Calu3 (cell line): ENCODE data around the gene CNTN3. TPM values are rescaled to one million over a fixed set of nuclear protein-coding genes. Genes with fewer than 3 reads are reported as not detected.

Experiments
- BruUV-seq: library from RNA; stranded (reverse); fragments of 400-500 nt; replicated peaks from 2 replicates; lab custom pipeline; 2021; lab: Mats Ljungman, UMichigan
- CTCF ChIA-PET: fragments of 300-600 bp; sonication (Branson Sonifier 250); formaldehyde crosslinking; loops from one replicate; lab custom pipeline; 2022; ENCODE audit warnings: antibody characterized with exemption; lab: Charles Lee
- DNase-seq: peaks from one replicate; pipeline ENCODE4 v3.0.0; 2022
- H3K27ac Mint-ChIP-seq: one replicate; pipeline ENCODE4 v1.8.0; 2022; ENCODE audit warnings: mixed read lengths; ENCODE audit not compliant: unreplicated experiment
- H3K27me3 Mint-ChIP-seq: one replicate; pipeline ENCODE4 v1.8.0; 2022; ENCODE audit warnings: mixed read lengths; ENCODE audit not compliant: unreplicated experiment
- H3K36me3 Mint-ChIP-seq: one replicate; pipeline ENCODE4 v1.8.0; 2022; ENCODE audit warnings: mild to moderate bottlenecking, moderate library complexity, mixed read lengths; ENCODE audit not compliant: insufficient read depth, unreplicated experiment
- H3K4me1 Mint-ChIP-seq: one replicate; pipeline ENCODE4 v1.8.0; 2022; ENCODE audit warnings: mild to moderate bottlenecking, low read depth, mixed read lengths; ENCODE audit not compliant: unreplicated experiment
- H3K4me3 Mint-ChIP-seq: one replicate; pipeline ENCODE4 v1.8.0; 2022; ENCODE audit warnings: mild to moderate bottlenecking, low read depth, moderate library complexity, mixed read lengths; ENCODE audit not compliant: unreplicated experiment
- H3K9me3 Mint-ChIP-seq: one replicate; pipeline ENCODE4 v1.8.0; 2022; ENCODE audit warnings: low read depth, mixed read lengths; ENCODE audit not compliant: unreplicated experiment
- intact Hi-C: fragments of 100-400 bp; cut with micrococcal nuclease; formaldehyde crosslinking; loops from one replicate; pipeline ENCODE4 v1.10.0; 2022; ENCODE audit not compliant: unreplicated experiment
- total RNA-seq: library from RNA; stranded (reverse); gene quantifications from 2 replicates; pipeline ENCODE4 v1.2.3, GENCODE V29; 2022
- TF ChIP-seq, protein P1 (sequence below): fragments of 200-600 bp; IDR thresholded peaks from one replicate; pipeline ENCODE4 v1.8.0; 2022; ENCODE audit warnings: antibody characterized with exemption; ENCODE audit not compliant: unreplicated experiment

The CNTN3 gene
- total RNA-seq, 1 experiment from 2014 or later, result not detected

DNA sequence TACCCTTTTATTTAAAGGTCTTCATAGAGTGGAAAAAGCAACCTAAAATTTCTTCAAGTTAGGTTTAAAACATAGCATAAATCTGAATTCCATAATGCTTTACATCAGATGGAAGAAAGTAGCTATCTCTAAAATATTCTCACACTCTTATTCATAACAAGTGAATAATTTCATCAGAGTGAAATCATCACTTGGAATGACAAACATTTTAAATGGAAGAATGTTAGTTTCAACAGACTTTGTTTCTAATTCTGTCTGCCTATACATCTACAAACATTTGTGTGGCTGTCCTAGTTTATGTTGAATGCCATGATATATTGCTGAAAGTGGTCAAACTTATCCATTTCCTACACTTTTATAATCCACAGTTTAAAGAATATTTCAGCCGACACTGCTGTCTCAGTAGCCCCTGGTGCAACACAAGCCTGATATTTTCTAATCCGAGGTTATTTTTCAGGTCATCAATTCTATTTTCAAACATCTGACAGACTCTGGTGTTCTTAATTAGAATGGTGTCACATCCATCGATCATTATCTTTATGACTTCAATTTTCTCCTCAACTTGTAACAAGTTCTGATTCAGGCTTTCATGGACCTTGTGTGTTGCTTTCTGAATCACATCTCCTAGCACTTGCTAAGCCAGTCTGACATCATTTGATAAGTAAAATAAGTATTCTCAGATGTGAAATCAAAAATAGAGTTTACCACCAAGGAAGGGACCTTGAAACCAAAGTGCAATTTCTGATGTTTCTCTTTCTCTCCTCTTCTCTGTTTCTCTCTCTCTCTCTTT, 17.1 kb upstream of the CNTN3 start:
- no peaks in the 10 kb centered on the region for H3K27me3 Mint-ChIP-seq
- no peak overlapping the region for H3K4me3 Mint-ChIP-seq
- CTCF ChIA-PET, result no interaction called here
- peaks cover 5% of the 10 kb centered on the region for H3K9me3 Mint-ChIP-seq
- H3K36me3 Mint-ChIP-seq, result no peaks in the 10 kb centered on the region
- no peaks in the 10 kb centered on the region for H3K4me1 Mint-ChIP-seq
- intact Hi-C loops, result no loop called here
- no peak for DNase-seq
- TF ChIP-seq, protein P1, sequence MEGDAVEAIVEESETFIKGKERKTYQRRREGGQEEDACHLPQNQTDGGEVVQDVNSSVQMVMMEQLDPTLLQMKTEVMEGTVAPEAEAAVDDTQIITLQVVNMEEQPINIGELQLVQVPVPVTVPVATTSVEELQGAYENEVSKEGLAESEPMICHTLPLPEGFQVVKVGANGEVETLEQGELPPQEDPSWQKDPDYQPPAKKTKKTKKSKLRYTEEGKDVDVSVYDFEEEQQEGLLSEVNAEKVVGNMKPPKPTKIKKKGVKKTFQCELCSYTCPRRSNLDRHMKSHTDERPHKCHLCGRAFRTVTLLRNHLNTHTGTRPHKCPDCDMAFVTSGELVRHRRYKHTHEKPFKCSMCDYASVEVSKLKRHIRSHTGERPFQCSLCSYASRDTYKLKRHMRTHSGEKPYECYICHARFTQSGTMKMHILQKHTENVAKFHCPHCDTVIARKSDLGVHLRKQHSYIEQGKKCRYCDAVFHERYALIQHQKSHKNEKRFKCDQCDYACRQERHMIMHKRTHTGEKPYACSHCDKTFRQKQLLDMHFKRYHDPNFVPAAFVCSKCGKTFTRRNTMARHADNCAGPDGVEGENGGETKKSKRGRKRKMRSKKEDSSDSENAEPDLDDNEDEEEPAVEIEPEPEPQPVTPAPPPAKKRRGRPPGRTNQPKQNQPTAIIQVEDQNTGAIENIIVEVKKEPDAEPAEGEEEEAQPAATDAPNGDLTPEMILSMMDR, result no peak
- BruUV-seq, result no TSS peak
- no peak overlapping the region for H3K27ac Mint-ChIP-seq

DNA sequence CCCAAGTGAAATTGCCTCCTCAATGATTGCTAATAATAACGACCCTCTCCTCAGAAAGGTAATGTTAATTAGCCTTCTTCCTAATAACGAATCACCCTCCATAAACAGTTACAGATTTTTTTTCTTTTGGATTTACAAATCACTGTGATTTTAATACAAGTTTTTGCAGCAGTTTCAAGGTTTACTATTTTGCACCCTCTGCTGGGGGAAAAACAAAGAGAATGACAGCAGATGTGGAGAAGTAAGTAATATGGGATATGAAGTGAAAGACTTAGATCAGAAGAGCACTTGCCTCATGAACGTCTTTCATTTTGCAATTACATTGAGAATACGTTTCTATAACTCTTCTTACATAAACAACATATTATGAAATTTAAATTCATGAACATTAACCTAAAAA, 16.1 kb upstream of the CNTN3 start:
- CTCF ChIA-PET, result no interaction called here
- Mint-ChIP-seq H3K27ac (no peak overlapping the region), H3K27me3 (no peaks in the 10 kb centered on the region), H3K9me3 (peaks cover 3% of the 10 kb centered on the region), H3K4me3 (no peak overlapping the region), H3K4me1 (no peaks in the 10 kb centered on the region), H3K36me3 (no peaks in the 10 kb centered on the region)
- TF ChIP-seq, protein P1, result no peak
- DNase-seq, result no peak
- intact Hi-C loops, result no loop called here
- BruUV-seq, result no TSS peak

DNA sequence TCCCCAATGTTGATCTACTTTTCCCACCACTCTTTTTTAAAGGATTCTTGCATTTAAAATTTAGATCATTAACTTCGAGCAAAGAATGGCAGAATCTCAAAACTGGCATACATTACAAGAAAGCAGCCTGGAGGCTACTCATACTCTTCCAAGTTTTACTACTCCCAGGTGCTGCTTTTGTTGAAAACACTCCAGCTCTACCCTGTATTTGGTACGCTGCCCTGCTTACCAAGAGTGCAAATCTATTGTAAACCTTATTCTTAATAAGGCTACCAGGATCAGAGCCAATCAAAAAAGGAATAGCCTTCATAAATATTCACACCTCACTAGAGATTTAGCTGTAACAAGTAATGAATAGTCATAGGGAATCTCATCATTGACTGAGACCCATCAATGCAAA, 11.6 kb upstream of the CNTN3 start:
- no peaks in the 10 kb centered on the region for H3K36me3 Mint-ChIP-seq
- no peaks in the 10 kb centered on the region for H3K9me3 Mint-ChIP-seq
- H3K4me3 Mint-ChIP-seq, result no peak overlapping the region
- H3K4me1 Mint-ChIP-seq, result no peaks in the 10 kb centered on the region
- CTCF ChIA-PET, result no interaction called here
- no peak overlapping the region for H3K27ac Mint-ChIP-seq
- BruUV-seq, result no TSS peak
- DNase-seq, result no peak
- no peaks in the 10 kb centered on the region for H3K27me3 Mint-ChIP-seq
- intact Hi-C loops, result no loop called here
- TF ChIP-seq, protein P1, result no peak

DNA sequence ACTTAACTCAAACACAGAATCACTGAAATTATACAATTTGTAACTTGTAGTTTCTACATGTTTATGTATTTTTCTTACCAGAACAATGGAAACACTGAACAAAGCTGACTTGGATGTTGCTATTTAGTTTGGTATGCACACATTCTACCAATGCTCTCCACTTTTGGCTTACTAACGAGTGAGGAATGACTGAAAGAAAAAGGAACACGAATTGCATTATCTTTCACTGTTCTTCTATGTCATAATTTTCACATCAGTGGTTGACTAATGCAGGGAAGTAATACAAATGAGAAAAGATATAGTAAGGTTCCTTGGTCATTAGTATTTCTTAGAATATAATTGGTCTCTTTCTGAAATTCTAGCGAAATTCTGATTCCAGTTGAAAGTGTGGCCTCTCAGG, 9.8 kb upstream of the CNTN3 start:
- DNase-seq, result no peak
- no peaks in the 10 kb centered on the region for H3K27me3 Mint-ChIP-seq
- TF ChIP-seq, protein P1, result no peak
- intact Hi-C loops, result no loop called here
- CTCF ChIA-PET, result no interaction called here
- no peak overlapping the region for H3K4me3 Mint-ChIP-seq
- no TSS peak for BruUV-seq
- H3K4me1 Mint-ChIP-seq, result no peaks in the 10 kb centered on the region
- H3K9me3 Mint-ChIP-seq, result no peaks in the 10 kb centered on the region
- no peaks in the 10 kb centered on the region for H3K36me3 Mint-ChIP-seq
- H3K27ac Mint-ChIP-seq, result no peak overlapping the region
